ENCODE data around the gene HNMT.

Gene HNMT

GRCh38 chr2:138009622-138010021, 45.3 kb downstream of the HNMT start:
- ATAC-seq (ENCODE audit: low read depth) (no peak), DNase-seq (ENCODE audit: low spot score) (no peak)
- Histone ChIP-seq H3K27ac (ENCODE audit: poor library complexity, severe bottlenecking) (no peak overlapping the region), H3K9me3 (ENCODE audit: severe bottlenecking) (no peaks in the 10 kb centered on the region), H3K4me1 (ENCODE audit: insufficient read depth, poor library complexity, severe bottlenecking) (no peaks in the 10 kb centered on the region), H3K27me3 (ENCODE audit: insufficient read depth, poor library complexity, severe bottlenecking) (no peaks in the 10 kb centered on the region), H3K4me3 (ENCODE audit: severe bottlenecking) (no peak overlapping the region), H3K36me3 (ENCODE audit: low read depth) (no peaks in the 10 kb centered on the region)
- no peak for TF ChIP-seq CTCF (IDR thresholded peaks at IDR 0.05; ENCODE audit: poor library complexity, severe bottlenecking)

- H3K9me3 ChIP-seq (ENCODE audit: severe bottlenecking), result no peaks in the 10 kb centered on the region
- ATAC-seq (ENCODE audit: low read depth), result no peak
Observed at GRCh38 chr2:138010890-138011289, 46.6 kb downstream of the HNMT start.

GRCh38 chr2:138012082-138012481, 47.8 kb downstream of the HNMT start:
- H3K4me3 ChIP-seq (ENCODE audit: severe bottlenecking), result no peak overlapping the region
- TF ChIP-seq CTCF (IDR thresholded peaks at IDR 0.05; ENCODE audit: poor library complexity, severe bottlenecking), result no peak
- no peak for ATAC-seq (ENCODE audit: low read depth)

More at GRCh38 chr2:138010890-138011289, 46.6 kb downstream of the HNMT start:
- Histone ChIP-seq H3K4me1 (ENCODE audit: insufficient read depth, poor library complexity, severe bottlenecking) (no peaks in the 10 kb centered on the region), H3K27me3 (ENCODE audit: insufficient read depth, poor library complexity, severe bottlenecking) (no peaks in the 10 kb centered on the region), H3K4me3 (ENCODE audit: severe bottlenecking) (no peak overlapping the region), H3K27ac (ENCODE audit: poor library complexity, severe bottlenecking) (no peak overlapping the region), H3K36me3 (ENCODE audit: low read depth) (no peaks in the 10 kb centered on the region)
- no peak for TF ChIP-seq CTCF (IDR thresholded peaks at IDR 0.05; ENCODE audit: poor library complexity, severe bottlenecking)
- DNase-seq (ENCODE audit: low spot score), result no peak

GRCh38 chr2:138012968-138013367, 48.7 kb downstream of the HNMT start:
- Histone ChIP-seq H3K4me3 (ENCODE audit: severe bottlenecking) (no peak overlapping the region), H3K9me3 (ENCODE audit: severe bottlenecking) (no peaks in the 10 kb centered on the region), H3K27me3 (ENCODE audit: insufficient read depth, poor library complexity, severe bottlenecking) (no peaks in the 10 kb centered on the region), H3K36me3 (ENCODE audit: low read depth) (no peaks in the 10 kb centered on the region), H3K27ac (ENCODE audit: poor library complexity, severe bottlenecking) (no peak overlapping the region), H3K4me1 (ENCODE audit: insufficient read depth, poor library complexity, severe bottlenecking) (no peaks in the 10 kb centered on the region)
- DNase-seq (ENCODE audit: low spot score) (no peak), ATAC-seq (ENCODE audit: low read depth) (no peak)
- no peak for TF ChIP-seq CTCF (IDR thresholded peaks at IDR 0.05; ENCODE audit: poor library complexity, severe bottlenecking)

More at GRCh38 chr2:138012082-138012481, 47.8 kb downstream of the HNMT start:
- H3K27me3 ChIP-seq (ENCODE audit: insufficient read depth, poor library complexity, severe bottlenecking), result no peaks in the 10 kb centered on the region
- no peaks in the 10 kb centered on the region for H3K4me1 ChIP-seq (ENCODE audit: insufficient read depth, poor library complexity, severe bottlenecking)
- H3K27ac ChIP-seq (ENCODE audit: poor library complexity, severe bottlenecking), result no peak overlapping the region
- DNase-seq (ENCODE audit: low spot score), result no peak
- H3K36me3 ChIP-seq (ENCODE audit: low read depth), result no peaks in the 10 kb centered on the region
- no peaks in the 10 kb centered on the region for H3K9me3 ChIP-seq (ENCODE audit: severe bottlenecking)

GRCh38 chr2:138013639-138014038, 49.4 kb downstream of the HNMT start:
- Histone ChIP-seq H3K4me3 (ENCODE audit: severe bottlenecking) (no peak overlapping the region), H3K27ac (ENCODE audit: poor library complexity, severe bottlenecking) (no peak overlapping the region), H3K36me3 (ENCODE audit: low read depth) (no peaks in the 10 kb centered on the region), H3K27me3 (ENCODE audit: insufficient read depth, poor library complexity, severe bottlenecking) (no peaks in the 10 kb centered on the region), H3K4me1 (ENCODE audit: insufficient read depth, poor library complexity, severe bottlenecking) (no peaks in the 10 kb centered on the region), H3K9me3 (ENCODE audit: severe bottlenecking) (no peaks in the 10 kb centered on the region)
- no peak for DNase-seq (ENCODE audit: low spot score)
- ATAC-seq (ENCODE audit: low read depth), result no peak
- TF ChIP-seq CTCF (IDR thresholded peaks at IDR 0.05; ENCODE audit: poor library complexity, severe bottlenecking), result no peak

Data from RWPE2 (cell line).